ENCODE measurements around the gene BAG3.

DNA sequence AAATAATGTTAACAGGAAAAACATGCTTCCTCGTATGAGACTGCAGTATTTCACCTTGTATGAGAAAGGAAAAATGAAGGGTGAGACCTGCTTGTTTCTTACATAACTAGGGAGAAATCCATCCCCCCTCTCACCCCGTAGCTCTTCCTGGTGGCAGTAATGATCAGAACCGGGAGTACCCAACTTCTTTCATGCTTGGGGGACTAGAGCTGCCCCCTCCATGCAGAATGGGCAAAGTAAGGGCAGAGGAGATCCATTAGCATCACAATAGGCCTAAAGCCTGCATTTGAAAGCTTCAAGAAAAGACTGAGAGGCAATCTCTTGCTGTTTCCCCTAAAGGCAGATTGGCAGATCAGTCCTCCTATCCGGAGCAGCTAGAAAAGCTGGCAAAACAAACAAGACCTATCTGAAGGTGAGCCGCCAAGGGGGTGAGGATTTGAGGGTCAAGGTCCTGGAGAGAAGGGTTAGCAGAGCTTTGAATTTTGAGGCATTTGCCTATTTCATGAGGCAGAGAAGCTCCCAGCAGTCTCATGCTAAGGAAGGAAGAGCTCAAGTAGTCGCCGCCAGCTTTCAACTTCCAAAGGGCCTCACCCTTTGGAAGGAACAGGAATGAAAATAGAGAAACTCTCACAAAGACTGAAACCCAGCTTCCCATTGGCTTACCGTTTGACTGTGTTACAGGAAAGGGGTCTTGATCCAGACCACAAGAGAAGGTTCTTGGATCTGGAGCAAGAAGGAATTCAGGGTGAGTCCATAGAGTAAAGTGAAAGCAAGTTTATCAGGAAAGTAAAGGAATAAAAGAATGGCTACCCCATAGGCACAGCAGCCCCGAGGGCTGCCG, 36.2 kb downstream of the BAG3 start:
- TF ChIP-seq EZH2phosphoT487 (IDR thresholded peaks at IDR 0.05; ENCODE audit: insufficient read depth, low read depth) (no peak), EZH2 (IDR thresholded peaks at IDR 0.05; ENCODE audit: insufficient read depth, poor library complexity, severe bottlenecking) (no peak)
